ENCODE results near the gene ACTR2. TPM values are rescaled to one million over a fixed set of nuclear protein-coding genes. Genes with fewer than 3 reads are reported as not detected.
"Not testable (repeated sequence)": the region's sequence is repeated elsewhere in the genome, so short reads cannot be mapped to it uniquely, and the experiment has no call there.

ACTR2 gene
- total RNA-seq, 1 experiment from 2014 or later: 248 TPM

DNA sequence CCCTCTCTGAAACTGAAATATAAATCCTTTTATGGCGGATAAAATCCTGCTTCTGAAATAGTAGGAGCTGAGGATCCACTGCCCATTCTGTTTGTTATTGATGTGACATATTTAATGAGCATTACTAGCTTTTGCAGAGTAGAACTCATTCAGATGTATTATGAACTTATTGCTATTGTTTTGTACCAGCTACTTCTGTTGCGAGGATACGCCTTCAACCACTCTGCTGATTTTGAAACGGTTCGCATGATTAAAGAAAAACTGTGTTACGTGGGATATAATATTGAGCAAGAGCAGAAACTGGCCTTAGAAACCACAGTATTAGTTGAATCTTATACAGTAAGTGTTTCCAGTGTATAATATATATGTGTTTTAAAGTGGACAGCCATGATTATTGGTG is 27.7 kb downstream of the ACTR2 start:
- intact Hi-C loops (cut with micrococcal nuclease; ENCODE audit: unreplicated experiment): no loop called here
- Mint-ChIP-seq H3K4me1 (ENCODE audit: low read depth, unreplicated experiment) (no peaks in the 10 kb centered on the region), H3K4me3 (ENCODE audit: unreplicated experiment) (no peak overlapping the region), H3K36me3 (ENCODE audit: insufficient read depth, unreplicated experiment) (peaks cover 55% of the 10 kb centered on the region), H3K27ac (ENCODE audit: unreplicated experiment) (no peak overlapping the region), H3K27me3 (ENCODE audit: insufficient read depth, unreplicated experiment) (no peaks in the 10 kb centered on the region), H3K9me3 (ENCODE audit: unreplicated experiment) (no peaks in the 10 kb centered on the region)
- BruUV-seq (replicated peaks): no TSS peak
- no peak overlapping the region for H3K4me3 ChIP-seq (ENCODE audit: low read depth, low read length)
- H3K4me1 ChIP-seq: no peaks in the 10 kb centered on the region
- ChIA-PET POLR2A (interaction anchor here (0.6 kb wide), 1 partner anchor 205 kb away, joined by 3 read pairs; no protein-coding TSS in a partner anchor), CTCF (no interaction called here)
- no peaks in the 10 kb centered on the region for H3K27me3 ChIP-seq (replicated peaks; ENCODE audit: control insufficient read depth, insufficient read depth, low read length)
- no peaks in the 10 kb centered on the region for H3K9me3 ChIP-seq
- DNase-seq: no peak
- H3K36me3 ChIP-seq (ENCODE audit: control insufficient read depth, insufficient read depth, low read length): no peaks in the 10 kb centered on the region
- TF ChIP-seq, protein P1, sequence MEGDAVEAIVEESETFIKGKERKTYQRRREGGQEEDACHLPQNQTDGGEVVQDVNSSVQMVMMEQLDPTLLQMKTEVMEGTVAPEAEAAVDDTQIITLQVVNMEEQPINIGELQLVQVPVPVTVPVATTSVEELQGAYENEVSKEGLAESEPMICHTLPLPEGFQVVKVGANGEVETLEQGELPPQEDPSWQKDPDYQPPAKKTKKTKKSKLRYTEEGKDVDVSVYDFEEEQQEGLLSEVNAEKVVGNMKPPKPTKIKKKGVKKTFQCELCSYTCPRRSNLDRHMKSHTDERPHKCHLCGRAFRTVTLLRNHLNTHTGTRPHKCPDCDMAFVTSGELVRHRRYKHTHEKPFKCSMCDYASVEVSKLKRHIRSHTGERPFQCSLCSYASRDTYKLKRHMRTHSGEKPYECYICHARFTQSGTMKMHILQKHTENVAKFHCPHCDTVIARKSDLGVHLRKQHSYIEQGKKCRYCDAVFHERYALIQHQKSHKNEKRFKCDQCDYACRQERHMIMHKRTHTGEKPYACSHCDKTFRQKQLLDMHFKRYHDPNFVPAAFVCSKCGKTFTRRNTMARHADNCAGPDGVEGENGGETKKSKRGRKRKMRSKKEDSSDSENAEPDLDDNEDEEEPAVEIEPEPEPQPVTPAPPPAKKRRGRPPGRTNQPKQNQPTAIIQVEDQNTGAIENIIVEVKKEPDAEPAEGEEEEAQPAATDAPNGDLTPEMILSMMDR (IDR thresholded peaks at IDR 0.05; ENCODE audit: insufficient read depth in 1 of 2, low read depth in 1 of 2, low read length in 1 of 2, severe bottlenecking in 1 of 2, unreplicated experiment in 1 of 2): no peak

GRCh38 chr2:65256054-65256453 is 28.4 kb downstream of the ACTR2 start:
- Mint-ChIP-seq H3K36me3 (ENCODE audit: insufficient read depth, unreplicated experiment) (peaks cover 56% of the 10 kb centered on the region), H3K27ac (ENCODE audit: unreplicated experiment) (no peak overlapping the region), H3K9me3 (ENCODE audit: unreplicated experiment) (no peaks in the 10 kb centered on the region), H3K27me3 (ENCODE audit: insufficient read depth, unreplicated experiment) (no peaks in the 10 kb centered on the region), H3K4me1 (ENCODE audit: low read depth, unreplicated experiment) (no peaks in the 10 kb centered on the region), H3K4me3 (ENCODE audit: unreplicated experiment) (no peak overlapping the region)
- Histone ChIP-seq H3K4me1 (no peaks in the 10 kb centered on the region), H3K36me3 (ENCODE audit: control insufficient read depth, insufficient read depth, low read length) (no peaks in the 10 kb centered on the region), H3K9me3 (no peaks in the 10 kb centered on the region), H3K27me3 (replicated peaks; ENCODE audit: control insufficient read depth, insufficient read depth, low read length) (no peaks in the 10 kb centered on the region), H3K4me3 (ENCODE audit: low read depth, low read length) (no peak overlapping the region)
- BruUV-seq (replicated peaks): no TSS peak
- TF ChIP-seq, protein P1 (IDR thresholded peaks at IDR 0.05; ENCODE audit: insufficient read depth in 1 of 2, low read depth in 1 of 2, low read length in 1 of 2, severe bottlenecking in 1 of 2, unreplicated experiment in 1 of 2): no peak
- DNase-seq: no peak
- intact Hi-C loops (cut with micrococcal nuclease; ENCODE audit: unreplicated experiment): no loop called here
- ChIA-PET POLR2A (no interaction called here), CTCF (no interaction called here)

DNA sequence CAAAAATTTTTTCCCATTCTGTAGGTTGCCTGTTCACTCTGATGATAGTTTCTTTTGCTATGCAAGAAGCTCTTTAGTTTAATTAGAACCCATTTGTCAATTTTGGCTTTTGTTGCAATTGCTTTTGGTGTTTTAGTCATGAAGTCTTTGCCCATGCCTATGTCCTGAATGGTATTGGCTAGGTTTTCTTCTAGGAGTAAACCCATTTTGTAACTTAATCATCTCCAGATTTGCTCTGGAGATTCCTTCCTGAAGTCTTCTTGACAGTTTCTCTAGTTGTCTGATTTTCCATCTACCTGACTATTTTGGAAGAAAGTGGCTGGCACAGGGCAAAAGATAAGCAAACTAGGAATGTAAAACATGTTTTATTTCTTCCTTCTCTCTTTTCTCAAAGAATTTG is 30.2 kb downstream of the ACTR2 start:
- DNase-seq; H3K27me3 Mint-ChIP-seq (ENCODE audit: insufficient read depth, unreplicated experiment); BruUV-seq (replicated peaks); H3K4me3 Mint-ChIP-seq (ENCODE audit: unreplicated experiment); intact Hi-C loops (cut with micrococcal nuclease; ENCODE audit: unreplicated experiment); CTCF ChIA-PET; H3K9me3 Mint-ChIP-seq (ENCODE audit: unreplicated experiment); H3K9me3 ChIP-seq; H3K27ac Mint-ChIP-seq (ENCODE audit: unreplicated experiment); H3K27me3 ChIP-seq (replicated peaks; ENCODE audit: control insufficient read depth, insufficient read depth, low read length); H3K4me3 ChIP-seq (ENCODE audit: low read depth, low read length); H3K4me1 ChIP-seq; H3K36me3 ChIP-seq (ENCODE audit: control insufficient read depth, insufficient read depth, low read length); H3K4me1 Mint-ChIP-seq (ENCODE audit: low read depth, unreplicated experiment); POLR2A ChIA-PET: not testable (repeated sequence)
- peaks cover 50% of the 10 kb centered on the region for H3K36me3 Mint-ChIP-seq (ENCODE audit: insufficient read depth, unreplicated experiment)

DNA sequence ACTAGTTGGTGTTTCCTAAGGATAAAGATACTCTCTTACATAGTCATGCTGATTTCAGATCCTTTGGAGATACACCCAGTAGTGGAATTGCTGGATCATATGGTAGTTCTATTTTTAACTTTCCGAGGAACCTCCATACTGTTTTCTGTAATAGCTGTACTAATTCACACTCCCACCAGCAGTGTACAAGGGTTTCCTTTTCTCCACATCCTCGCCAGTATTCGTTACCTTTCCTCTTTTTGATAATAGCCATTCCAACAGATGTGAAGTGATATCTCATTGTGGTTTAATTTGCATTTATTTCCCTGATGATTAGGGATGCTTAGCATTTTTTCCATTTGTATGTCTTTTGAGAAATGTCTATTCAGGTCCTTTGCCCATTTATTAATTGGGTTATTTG is 34.0 kb downstream of the ACTR2 start:
- DNase-seq: no peak
- Histone ChIP-seq H3K36me3 (ENCODE audit: control insufficient read depth, insufficient read depth, low read length) (no peaks in the 10 kb centered on the region), H3K9me3 (no peaks in the 10 kb centered on the region), H3K4me3 (ENCODE audit: low read depth, low read length) (no peak overlapping the region), H3K27me3 (replicated peaks; ENCODE audit: control insufficient read depth, insufficient read depth, low read length) (no peaks in the 10 kb centered on the region), H3K4me1 (no peaks in the 10 kb centered on the region)
- ChIA-PET POLR2A (no interaction called here), CTCF (no interaction called here)
- Mint-ChIP-seq H3K27me3 (ENCODE audit: insufficient read depth, unreplicated experiment) (no peaks in the 10 kb centered on the region), H3K36me3 (ENCODE audit: insufficient read depth, unreplicated experiment) (peaks cover 57% of the 10 kb centered on the region), H3K4me1 (ENCODE audit: low read depth, unreplicated experiment) (peaks cover 6% of the 10 kb centered on the region), H3K4me3 (ENCODE audit: unreplicated experiment) (no peak overlapping the region), H3K9me3 (ENCODE audit: unreplicated experiment) (no peaks in the 10 kb centered on the region), H3K27ac (ENCODE audit: unreplicated experiment) (no peak overlapping the region)
- intact Hi-C loops (cut with micrococcal nuclease; ENCODE audit: unreplicated experiment): no loop called here
- TF ChIP-seq, protein P1 (IDR thresholded peaks at IDR 0.05; ENCODE audit: insufficient read depth in 1 of 2, low read depth in 1 of 2, low read length in 1 of 2, severe bottlenecking in 1 of 2, unreplicated experiment in 1 of 2): no peak
- BruUV-seq (replicated peaks): no TSS peak
